Measurements from ENCODE around the gene ITGA11.

ITGA11 gene

GRCh38 chr15:68450192-68450591 is 18.2 kb upstream of the ITGA11 start:
- DNase-seq, result no peak
- intact Hi-C loops (cut with DNase I), result no loop called here

- DNase-seq, result no peak
Measured at GRCh38 chr15:68449389-68449788, 17.4 kb upstream of the ITGA11 start.

GRCh38 chr15:68447976-68448755 is 16.2 kb upstream of the ITGA11 start:
- no peak for DNase-seq
- intact Hi-C loops (cut with DNase I), result no loop called here

More at GRCh38 chr15:68449389-68449788, 17.4 kb upstream of the ITGA11 start:
- intact Hi-C loops (cut with DNase I), result no loop called here

- no peak for DNase-seq
Measured at GRCh38 chr15:68447209-68447608, 15.2 kb upstream of the ITGA11 start.

DNA sequence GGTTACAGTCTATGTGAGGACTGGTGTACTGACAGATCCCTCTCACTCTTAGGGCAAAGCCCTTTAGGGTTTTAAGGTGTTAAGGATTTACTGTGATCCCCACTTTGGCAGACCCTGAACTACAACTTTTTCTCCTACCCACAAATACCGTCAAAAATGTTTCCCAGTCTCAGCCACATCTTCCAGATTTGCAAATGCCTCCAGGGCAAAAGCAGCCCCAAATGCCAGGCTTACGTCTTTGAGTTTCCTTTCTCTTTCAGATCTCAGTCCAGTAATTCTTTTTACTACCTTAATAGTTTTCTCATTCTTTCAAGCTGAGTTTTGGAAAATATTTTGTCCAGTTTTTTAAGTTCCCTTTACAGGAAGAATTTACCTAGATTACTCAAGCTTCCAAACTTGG is 13.4 kb upstream of the ITGA11 start:
- intact Hi-C loops (cut with DNase I), result no loop called here

More at GRCh38 chr15:68447209-68447608, 15.2 kb upstream of the ITGA11 start:
- intact Hi-C loops (cut with DNase I), result no loop called here

DNA sequence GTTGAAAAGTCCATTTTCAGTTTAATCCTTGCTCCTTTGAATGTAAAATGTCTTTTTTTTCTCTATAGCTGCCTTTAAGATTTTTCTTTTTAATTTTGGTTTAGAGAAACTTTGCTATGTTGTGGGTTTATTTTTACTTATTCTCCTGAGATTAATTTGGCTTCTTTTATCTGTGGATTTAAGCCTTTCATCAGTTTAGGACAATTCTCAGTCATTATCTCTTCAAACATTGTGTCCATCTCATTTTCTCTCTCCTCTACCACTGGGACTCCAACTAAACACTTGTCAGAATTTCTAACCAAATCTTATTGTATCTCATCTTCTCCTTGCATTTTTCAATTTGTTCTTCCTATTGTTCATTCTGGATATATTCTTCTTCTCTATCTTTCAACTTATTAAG is 12.4 kb upstream of the ITGA11 start:
- intact Hi-C loops (cut with DNase I), result no loop called here
- DNase-seq, result no peak

More for the DNA sequence above, 13.4 kb upstream of the ITGA11 start:
- DNase-seq, result no peak

- intact Hi-C loops (cut with DNase I), result no loop called here
- DNase-seq, result no peak
Measured at GRCh38 chr15:68442903-68443302, 10.9 kb upstream of the ITGA11 start.

GRCh38 chr15:68442041-68442440 is 10.1 kb upstream of the ITGA11 start:
- intact Hi-C loops (cut with DNase I), result no loop called here
- peak in 1 of 42 donors; percentile 38 for DNase-seq

- DNase-seq, result no peak
- intact Hi-C loops (cut with DNase I), result no loop called here
Measured at GRCh38 chr15:68441045-68441743, 9.2 kb upstream of the ITGA11 start.

DNA sequence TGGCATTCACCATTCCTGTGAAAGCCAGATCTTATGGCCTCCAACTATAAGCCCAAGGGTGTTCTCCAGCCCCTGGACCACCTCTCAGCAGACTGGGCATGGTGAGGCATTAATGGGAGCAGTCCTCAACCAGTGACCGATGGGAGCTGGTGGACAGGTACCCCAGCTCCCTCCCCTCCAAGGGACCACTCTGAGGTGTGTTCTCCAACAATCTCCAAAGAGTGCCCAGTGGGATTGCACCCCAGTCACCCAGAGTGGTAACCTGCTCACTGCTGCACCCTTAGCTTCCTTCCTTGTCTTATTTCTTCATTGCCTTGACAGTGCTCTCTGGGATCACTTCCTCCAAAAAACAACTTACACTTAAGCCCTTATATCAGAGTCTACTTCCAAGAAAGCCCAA is 8.2 kb upstream of the ITGA11 start:
- intact Hi-C loops (cut with DNase I), result no loop called here
- no peak for DNase-seq

GRCh38 chr15:68439506-68439905 is 7.5 kb upstream of the ITGA11 start:
- intact Hi-C loops (cut with DNase I), result no loop called here
- DNase-seq, result no peak

- DNase-seq, result peak in 1 of 42 donors; percentile 13
- intact Hi-C loops (cut with DNase I), result no loop called here
Measured at GRCh38 chr15:68436680-68437079, 4.7 kb upstream of the ITGA11 start.

GRCh38 chr15:68435966-68436365 is 4.0 kb upstream of the ITGA11 start:
- peak in 1 of 42 donors; percentile 14 for DNase-seq
- intact Hi-C loops (cut with DNase I), result no loop called here

DNA sequence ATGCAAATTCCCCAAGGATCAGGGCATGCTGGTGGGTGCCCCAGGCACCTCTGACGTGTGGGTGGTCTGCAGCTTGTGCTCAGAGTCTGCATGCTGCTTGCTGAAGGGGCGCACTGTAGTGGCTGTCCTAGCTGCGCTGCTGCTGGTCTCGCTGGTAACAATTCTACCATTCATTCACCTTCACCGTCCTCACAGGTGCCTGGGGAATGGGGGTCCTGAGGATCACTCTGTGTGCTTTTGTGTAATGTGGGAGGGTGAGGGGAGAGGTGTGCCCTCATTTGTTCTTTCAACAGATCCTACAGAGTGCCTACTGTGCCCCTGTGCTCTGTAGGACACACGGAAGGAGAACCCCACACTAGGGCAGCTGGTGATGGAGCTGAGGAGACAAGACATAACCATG is 2.1 kb upstream of the ITGA11 start:
- DNase-seq, result peak in 3 of 42 donors; percentile 0 to 20 (median 18)
- intact Hi-C loops (cut with DNase I), result no loop called here

DNA sequence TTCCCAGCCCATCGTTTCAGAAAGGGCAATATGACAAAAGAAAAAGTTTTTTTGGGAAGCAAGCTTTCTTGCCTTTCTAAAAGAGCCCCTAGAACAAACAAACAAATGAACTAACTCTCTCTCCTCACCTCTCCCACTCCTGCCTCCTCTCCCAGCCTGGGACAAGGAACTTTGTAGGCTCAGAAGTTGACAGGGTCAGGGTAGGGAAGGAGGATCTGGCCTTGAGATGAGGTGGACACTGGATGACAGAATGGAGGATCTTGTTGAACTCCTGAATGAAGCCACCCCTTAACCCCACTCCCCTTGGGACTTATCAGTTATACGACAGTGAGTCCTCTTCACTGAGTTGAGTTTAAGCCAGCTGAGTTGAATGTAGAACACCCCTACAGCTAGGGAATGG is 1.6 kb upstream of the ITGA11 start:
- DNase-seq, result peak in 3 of 42 donors; percentile 2 to 9 (median 3)

GRCh38 chr15:68432441-68433064 is 590 bp upstream of the ITGA11 start:
- peak in 2 of 42 donors; percentile 1 to 3 for DNase-seq
- intact Hi-C loops (cut with DNase I), result no loop called here

More for the DNA sequence above, 1.6 kb upstream of the ITGA11 start:
- intact Hi-C loops (cut with DNase I), result no loop called here

DNA sequence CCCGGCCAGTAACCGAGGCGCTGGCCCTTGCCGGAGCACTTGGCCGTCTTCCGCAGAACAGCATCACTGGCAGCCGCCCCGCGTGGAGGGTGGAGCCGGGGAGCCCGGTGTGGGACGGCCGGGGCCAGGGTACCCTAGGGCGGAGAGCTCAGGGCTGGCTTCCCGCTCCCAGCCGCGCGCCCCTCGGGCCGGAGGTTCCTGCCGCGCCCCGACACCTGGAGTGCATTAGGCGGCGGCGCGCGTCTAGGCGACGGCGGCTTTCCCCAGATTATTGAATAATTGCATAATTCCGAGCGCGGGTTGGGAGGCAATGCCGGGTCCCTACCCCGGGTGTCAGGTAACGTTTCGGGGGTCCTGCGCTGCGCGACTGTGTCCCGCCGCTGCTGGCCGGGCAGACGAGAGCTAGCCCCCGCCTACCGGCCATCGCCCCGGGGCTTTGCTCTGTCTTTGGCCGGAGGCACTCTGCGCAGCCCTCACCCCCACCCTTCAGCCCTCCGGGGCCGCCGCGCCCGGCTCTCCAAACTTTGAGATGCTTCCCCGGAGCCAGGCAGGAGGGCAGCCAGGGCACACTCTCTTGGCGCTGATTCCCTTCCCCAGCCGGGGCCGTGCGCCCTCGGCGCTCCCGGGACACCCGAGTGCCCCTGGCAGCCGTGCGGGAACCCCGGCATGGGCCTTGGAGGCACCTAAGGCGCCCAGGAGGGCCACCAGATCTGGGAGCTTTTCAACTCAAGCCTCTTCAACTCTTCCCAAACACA is 749 bp downstream of the ITGA11 start:
- DNase-seq, result peak in 5 of 42 donors; percentile 6 to 34 (median 16)
- intact Hi-C loops (cut with DNase I), result no loop called here

DNA sequence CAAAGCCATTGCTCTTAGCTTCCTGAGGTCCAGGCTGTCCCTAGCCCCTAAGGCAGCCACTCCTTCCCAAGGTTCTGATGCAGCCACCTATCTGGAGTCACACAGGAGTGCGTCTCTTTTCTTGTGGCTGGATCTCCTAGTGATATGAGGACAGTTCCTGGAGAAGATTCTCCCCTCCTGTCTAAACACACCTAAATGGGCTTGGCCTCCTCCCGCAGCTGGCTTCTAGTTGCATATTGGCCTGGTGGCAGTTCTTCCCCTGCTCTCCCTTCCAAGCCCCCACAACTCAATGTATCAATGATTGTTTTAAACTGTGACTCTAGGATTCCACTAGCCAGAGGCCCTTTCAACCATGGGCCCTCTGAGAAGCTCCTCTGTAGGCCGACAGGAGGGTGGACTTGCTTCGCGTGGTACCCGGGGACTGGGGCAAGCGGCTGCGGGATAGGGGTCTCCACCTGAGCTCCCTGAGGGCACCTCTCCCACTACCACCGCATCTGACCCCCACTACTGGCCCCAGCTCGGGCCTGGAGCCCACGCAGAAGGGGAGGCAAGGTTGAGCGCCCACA is 1.4 kb downstream of the ITGA11 start:
- intact Hi-C loops (cut with DNase I), result no loop called here

More for the DNA sequence above, 1.4 kb downstream of the ITGA11 start:
- peak in 3 of 42 donors; percentile 4 to 8 (median 7) for DNase-seq
